ENCODE data around the gene PTGIS.

PTGIS gene

GRCh38 chr20:49489688-49490087 is 78.2 kb downstream of the PTGIS start:
- no peak for DNase-seq

GRCh38 chr20:49486064-49486463 is 81.9 kb downstream of the PTGIS start:
- DNase-seq: no peak

- no peak for DNase-seq
These were observed 82.4 kb downstream of the PTGIS start for GRCh38 chr20:49485563-49485962.

- peak; percentile 82 for DNase-seq
These were observed 83.5 kb downstream of the PTGIS start for GRCh38 chr20:49484180-49485140.

- DNase-seq: no peak
These were observed 84.2 kb downstream of the PTGIS start for GRCh38 chr20:49483696-49484123.

- DNase-seq: no peak
These were observed 84.8 kb downstream of the PTGIS start for GRCh38 chr20:49483018-49483695.

- peak; percentile 83 for DNase-seq
These were observed 85.3 kb downstream of the PTGIS start, which contains the start of gene KCNB1 for GRCh38 chr20:49482621-49483017. Gene KCNB1, minus strand, starts transcription at chr20:49482668. Its CDS starts 188 bp downstream, at chr20:49482480.

- no peak for DNase-seq
These were observed 85.8 kb downstream of the PTGIS start for GRCh38 chr20:49482173-49482572.

- DNase-seq: no peak
These were observed 86.8 kb downstream of the PTGIS start for GRCh38 chr20:49481116-49481515.

GRCh38 chr20:49480236-49480635 is 87.7 kb downstream of the PTGIS start:
- no peak for DNase-seq

GRCh38 chr20:49479785-49480184 is 88.2 kb downstream of the PTGIS start:
- DNase-seq: no peak

- DNase-seq: no peak
These were observed 88.9 kb downstream of the PTGIS start for GRCh38 chr20:49478754-49479689.

- DNase-seq: no peak
These were observed 89.7 kb downstream of the PTGIS start for GRCh38 chr20:49478266-49478665.

GRCh38 chr20:49477200-49477599 is 90.7 kb downstream of the PTGIS start:
- DNase-seq: no peak

GRCh38 chr20:49476016-49476355 is 92.0 kb downstream of the PTGIS start:
- no peak for DNase-seq

GRCh38 chr20:49475292-49476015 is 92.5 kb downstream of the PTGIS start:
- DNase-seq: no peak

- DNase-seq: no peak
These were observed 96.5 kb downstream of the PTGIS start for GRCh38 chr20:49471397-49471796.

- DNase-seq: no peak
These were observed 97.0 kb downstream of the PTGIS start for GRCh38 chr20:49470922-49471321.

GRCh38 chr20:49469060-49469459 is 98.9 kb downstream of the PTGIS start:
- no peak for DNase-seq

GRCh38 chr20:49468412-49468811 is 99.5 kb downstream of the PTGIS start:
- DNase-seq: no peak

GRCh38 chr20:49466114-49466912 is 101.6 kb downstream of the PTGIS start:
- DNase-seq: no peak
